Measurements from ENCODE around the gene NKTR. TPM values are rescaled to one million over a fixed set of nuclear protein-coding genes. Genes with fewer than 3 reads are reported as not detected.
A peak's percentile ranks its signal among the peaks of the same experiment; 100 is the strongest.

The NKTR gene
- total RNA-seq, 1 donor from 2014 or later = 73.7 TPM

DNA sequence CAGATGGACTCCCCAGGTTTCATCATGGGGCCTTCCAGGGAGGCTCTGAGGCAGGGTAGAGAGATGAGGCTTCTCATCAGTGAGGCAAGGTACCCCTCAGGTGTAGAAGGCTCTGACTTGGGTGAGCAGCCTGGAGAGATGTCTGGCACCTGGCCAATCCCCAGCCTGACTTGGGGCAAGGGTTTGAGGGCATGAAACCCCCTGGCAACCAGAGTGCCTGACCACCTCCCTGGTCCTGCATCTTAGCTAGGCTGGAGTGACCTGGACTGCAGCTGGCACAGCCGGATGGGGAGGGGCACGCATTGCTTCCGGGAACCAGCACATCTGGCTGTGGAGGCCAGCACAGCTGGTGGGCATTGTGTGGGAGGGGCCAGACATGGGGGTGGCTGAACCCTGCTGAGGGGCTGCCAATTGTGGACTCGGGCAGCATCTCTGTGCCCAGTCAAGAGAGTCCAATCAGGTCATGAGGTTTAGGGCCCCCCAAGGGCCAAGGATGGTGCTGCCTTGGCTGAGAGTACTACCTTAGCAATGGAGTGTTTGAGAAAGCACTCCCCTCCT is 54.9 kb downstream of the NKTR start:
- no peaks in the 10 kb centered on the region for H3K9me3 Mint-ChIP-seq (ENCODE audit: unreplicated experiment)
- peak overlapping the region; percentile 70 for H3K4me3 Mint-ChIP-seq (ENCODE audit: unreplicated experiment)
- H3K36me3 Mint-ChIP-seq (ENCODE audit: unreplicated experiment) = peaks cover 3% of the 10 kb centered on the region
- peaks cover 44% of the 10 kb centered on the region for H3K4me1 Mint-ChIP-seq (ENCODE audit: unreplicated experiment)
- TF ChIP-seq, protein P1, sequence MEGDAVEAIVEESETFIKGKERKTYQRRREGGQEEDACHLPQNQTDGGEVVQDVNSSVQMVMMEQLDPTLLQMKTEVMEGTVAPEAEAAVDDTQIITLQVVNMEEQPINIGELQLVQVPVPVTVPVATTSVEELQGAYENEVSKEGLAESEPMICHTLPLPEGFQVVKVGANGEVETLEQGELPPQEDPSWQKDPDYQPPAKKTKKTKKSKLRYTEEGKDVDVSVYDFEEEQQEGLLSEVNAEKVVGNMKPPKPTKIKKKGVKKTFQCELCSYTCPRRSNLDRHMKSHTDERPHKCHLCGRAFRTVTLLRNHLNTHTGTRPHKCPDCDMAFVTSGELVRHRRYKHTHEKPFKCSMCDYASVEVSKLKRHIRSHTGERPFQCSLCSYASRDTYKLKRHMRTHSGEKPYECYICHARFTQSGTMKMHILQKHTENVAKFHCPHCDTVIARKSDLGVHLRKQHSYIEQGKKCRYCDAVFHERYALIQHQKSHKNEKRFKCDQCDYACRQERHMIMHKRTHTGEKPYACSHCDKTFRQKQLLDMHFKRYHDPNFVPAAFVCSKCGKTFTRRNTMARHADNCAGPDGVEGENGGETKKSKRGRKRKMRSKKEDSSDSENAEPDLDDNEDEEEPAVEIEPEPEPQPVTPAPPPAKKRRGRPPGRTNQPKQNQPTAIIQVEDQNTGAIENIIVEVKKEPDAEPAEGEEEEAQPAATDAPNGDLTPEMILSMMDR (IDR thresholded peaks at IDR 0.05) = no peak
- H3K27ac Mint-ChIP-seq (ENCODE audit: unreplicated experiment) = peak overlapping the region; percentile 44
- no peaks in the 10 kb centered on the region for H3K27me3 Mint-ChIP-seq (ENCODE audit: unreplicated experiment)
- DNase-seq (ENCODE audit: extremely low spot score, unreplicated experiment) = no peak

DNA sequence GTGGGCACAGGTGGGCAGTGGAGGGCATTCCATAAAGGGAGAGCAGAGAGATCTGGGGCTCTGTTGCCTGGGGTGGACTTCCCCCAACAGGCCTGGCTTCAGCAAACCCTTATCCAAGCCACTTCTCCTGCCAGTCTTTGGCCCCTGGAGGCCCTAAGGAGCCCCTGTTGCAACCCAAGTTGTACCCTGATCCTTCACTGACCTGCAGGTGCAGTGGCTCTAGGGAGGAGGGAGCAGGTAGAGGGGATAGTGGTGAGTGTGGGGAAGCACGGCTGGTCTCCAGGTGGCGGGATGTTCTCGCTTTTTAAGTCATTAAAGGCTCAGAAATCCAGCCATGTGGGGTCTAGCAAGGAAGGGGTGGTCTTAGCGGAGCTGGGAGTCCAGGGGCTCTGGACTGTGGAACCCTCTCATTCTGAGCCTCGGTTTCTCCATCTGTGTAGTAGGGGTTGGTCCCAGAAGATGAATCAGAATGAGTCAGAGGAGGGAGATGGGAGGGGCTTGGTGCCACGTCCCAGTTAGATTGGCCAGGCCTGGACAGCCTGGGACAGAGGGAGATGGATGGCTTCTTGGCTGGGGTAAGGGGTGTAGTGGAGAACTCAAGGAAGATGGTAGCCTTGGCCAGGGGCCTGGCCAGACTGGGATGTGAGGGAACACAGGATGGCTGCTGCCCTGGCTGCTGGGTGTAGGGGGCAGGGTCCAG is 55.6 kb downstream of the NKTR start:
- TF ChIP-seq, protein P1 (IDR thresholded peaks at IDR 0.05) = no peak
- Mint-ChIP-seq H3K36me3 (ENCODE audit: unreplicated experiment) (peaks cover 5% of the 10 kb centered on the region), H3K9me3 (ENCODE audit: unreplicated experiment) (no peaks in the 10 kb centered on the region), H3K4me1 (ENCODE audit: unreplicated experiment) (peaks cover 40% of the 10 kb centered on the region), H3K27ac (ENCODE audit: unreplicated experiment) (peak overlapping the region; percentile 50), H3K27me3 (ENCODE audit: unreplicated experiment) (no peaks in the 10 kb centered on the region), H3K4me3 (ENCODE audit: unreplicated experiment) (no peak overlapping the region)
- DNase-seq (ENCODE audit: extremely low spot score, unreplicated experiment) = no peak

- Mint-ChIP-seq H3K27me3 (ENCODE audit: unreplicated experiment) (no peaks in the 10 kb centered on the region), H3K4me1 (ENCODE audit: unreplicated experiment) (peaks cover 33% of the 10 kb centered on the region), H3K36me3 (ENCODE audit: unreplicated experiment) (peaks cover 8% of the 10 kb centered on the region), H3K4me3 (ENCODE audit: unreplicated experiment) (no peak overlapping the region), H3K9me3 (ENCODE audit: unreplicated experiment) (no peaks in the 10 kb centered on the region), H3K27ac (ENCODE audit: unreplicated experiment) (no peak overlapping the region)
- no peak for DNase-seq (ENCODE audit: extremely low spot score, unreplicated experiment)
- TF ChIP-seq, protein P1 (IDR thresholded peaks at IDR 0.05) = no peak
Measured at GRCh38 chr3:42656680-42657610, 56.5 kb downstream of the NKTR start.

DNA sequence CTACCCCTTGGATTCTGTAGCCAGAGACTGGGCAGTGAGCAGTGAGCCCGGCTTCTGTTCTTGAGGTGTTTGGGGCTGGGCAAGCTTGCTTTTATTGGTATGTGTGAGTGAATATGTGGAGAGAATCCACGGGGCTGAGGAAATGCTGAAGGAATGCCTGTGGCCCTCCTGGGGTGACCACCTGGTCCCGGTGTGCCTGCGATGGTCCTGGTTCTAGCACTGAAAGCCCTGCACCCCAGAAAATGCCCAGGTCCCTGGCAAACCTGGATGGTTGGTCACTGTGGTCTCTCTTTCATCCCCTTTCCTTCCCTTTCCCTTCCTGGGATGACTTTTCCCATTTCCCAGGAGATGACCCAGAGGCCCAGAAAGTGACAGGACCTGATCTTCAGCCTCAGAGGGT is 57.2 kb downstream of the NKTR start:
- no peaks in the 10 kb centered on the region for H3K27me3 Mint-ChIP-seq (ENCODE audit: unreplicated experiment)
- peaks cover 8% of the 10 kb centered on the region for H3K36me3 Mint-ChIP-seq (ENCODE audit: unreplicated experiment)
- TF ChIP-seq, protein P1 (IDR thresholded peaks at IDR 0.05) = no peak
- H3K9me3 Mint-ChIP-seq (ENCODE audit: unreplicated experiment) = no peaks in the 10 kb centered on the region
- no peak for DNase-seq (ENCODE audit: extremely low spot score, unreplicated experiment)
- peaks cover 26% of the 10 kb centered on the region for H3K4me1 Mint-ChIP-seq (ENCODE audit: unreplicated experiment)
- no peak overlapping the region for H3K4me3 Mint-ChIP-seq (ENCODE audit: unreplicated experiment)
- no peak overlapping the region for H3K27ac Mint-ChIP-seq (ENCODE audit: unreplicated experiment)
